ENCODE measurements around the gene DDX5.
A peak's percentile ranks its signal among the peaks of the same experiment; 100 is the strongest.

Gene DDX5

DNA sequence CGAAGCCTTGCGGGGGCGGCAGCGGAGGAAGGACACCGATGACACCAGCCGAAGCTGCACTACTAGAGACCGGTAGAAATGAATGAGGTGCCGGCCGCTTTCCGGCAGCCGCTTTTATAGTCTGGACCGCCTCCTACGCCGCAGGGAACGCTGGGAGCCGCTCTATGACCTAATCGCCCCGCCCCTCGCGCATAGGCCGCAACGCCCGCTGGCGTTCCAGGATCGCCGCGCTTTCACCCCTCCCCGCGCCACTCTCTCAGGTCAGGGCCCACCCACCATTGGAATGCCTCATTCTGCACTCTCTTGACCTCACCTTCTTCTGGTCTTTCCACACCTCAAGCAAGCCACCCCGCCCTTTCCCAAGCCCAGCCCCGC is at the start of gene DDX5:
TSS of gene DDX5 (minus strand) at position 89 of the 375 bp plus-strand sequence. CDS start 170 bp downstream, outside the sequence.
- no peak for DNase-seq (ENCODE audit: extremely low read depth, insufficient read length)
- Histone ChIP-seq H3K27me3 (replicated peaks; ENCODE audit: control insufficient read depth, insufficient read depth, low read length) (no peaks in the 10 kb centered on the region), H3K4me3 (replicated peaks; ENCODE audit: low read depth, low read length) (peak within 1 kb of the TSS; percentile 100), H3K36me3 (ENCODE audit: control insufficient read depth, insufficient read depth, low read length) (peaks cover 22% of the 10 kb centered on the region)
- TF ChIP-seq, protein P1, sequence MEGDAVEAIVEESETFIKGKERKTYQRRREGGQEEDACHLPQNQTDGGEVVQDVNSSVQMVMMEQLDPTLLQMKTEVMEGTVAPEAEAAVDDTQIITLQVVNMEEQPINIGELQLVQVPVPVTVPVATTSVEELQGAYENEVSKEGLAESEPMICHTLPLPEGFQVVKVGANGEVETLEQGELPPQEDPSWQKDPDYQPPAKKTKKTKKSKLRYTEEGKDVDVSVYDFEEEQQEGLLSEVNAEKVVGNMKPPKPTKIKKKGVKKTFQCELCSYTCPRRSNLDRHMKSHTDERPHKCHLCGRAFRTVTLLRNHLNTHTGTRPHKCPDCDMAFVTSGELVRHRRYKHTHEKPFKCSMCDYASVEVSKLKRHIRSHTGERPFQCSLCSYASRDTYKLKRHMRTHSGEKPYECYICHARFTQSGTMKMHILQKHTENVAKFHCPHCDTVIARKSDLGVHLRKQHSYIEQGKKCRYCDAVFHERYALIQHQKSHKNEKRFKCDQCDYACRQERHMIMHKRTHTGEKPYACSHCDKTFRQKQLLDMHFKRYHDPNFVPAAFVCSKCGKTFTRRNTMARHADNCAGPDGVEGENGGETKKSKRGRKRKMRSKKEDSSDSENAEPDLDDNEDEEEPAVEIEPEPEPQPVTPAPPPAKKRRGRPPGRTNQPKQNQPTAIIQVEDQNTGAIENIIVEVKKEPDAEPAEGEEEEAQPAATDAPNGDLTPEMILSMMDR (IDR thresholded peaks at IDR 0.05; ENCODE audit: insufficient read depth, low read length, poor library complexity, severe bottlenecking): no peak

DNA sequence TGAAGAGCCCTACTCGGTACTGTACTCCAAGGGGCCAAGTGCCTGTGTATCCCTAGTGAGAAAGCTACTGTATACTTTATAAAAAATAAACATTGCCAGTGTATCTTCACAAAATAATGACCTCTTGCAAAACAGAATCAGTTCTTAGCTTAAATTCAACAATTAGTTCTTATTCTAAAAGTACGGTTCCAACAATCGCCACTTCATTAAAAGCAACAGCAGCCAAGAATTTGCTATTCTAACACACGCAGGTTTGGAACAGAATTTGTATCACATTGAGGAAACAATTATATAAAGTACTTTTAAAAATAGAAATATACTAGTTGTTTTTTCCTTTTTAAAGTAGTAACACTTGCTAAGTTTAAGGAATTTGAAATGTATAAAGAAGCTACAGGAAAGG is 49.2 kb upstream of the DDX5 start:
- H3K27me3 ChIP-seq (replicated peaks; ENCODE audit: control insufficient read depth, insufficient read depth, low read length): no peaks in the 10 kb centered on the region
- no peak overlapping the region for H3K4me3 ChIP-seq (replicated peaks; ENCODE audit: low read depth, low read length)
- TF ChIP-seq, protein P1 (IDR thresholded peaks at IDR 0.05; ENCODE audit: insufficient read depth, low read length, poor library complexity, severe bottlenecking): no peak
- H3K36me3 ChIP-seq (ENCODE audit: control insufficient read depth, insufficient read depth, low read length): peaks cover 1% of the 10 kb centered on the region; the same call in 1 of the 2 replicates
- DNase-seq (ENCODE audit: extremely low read depth, insufficient read length): no peak

DNA sequence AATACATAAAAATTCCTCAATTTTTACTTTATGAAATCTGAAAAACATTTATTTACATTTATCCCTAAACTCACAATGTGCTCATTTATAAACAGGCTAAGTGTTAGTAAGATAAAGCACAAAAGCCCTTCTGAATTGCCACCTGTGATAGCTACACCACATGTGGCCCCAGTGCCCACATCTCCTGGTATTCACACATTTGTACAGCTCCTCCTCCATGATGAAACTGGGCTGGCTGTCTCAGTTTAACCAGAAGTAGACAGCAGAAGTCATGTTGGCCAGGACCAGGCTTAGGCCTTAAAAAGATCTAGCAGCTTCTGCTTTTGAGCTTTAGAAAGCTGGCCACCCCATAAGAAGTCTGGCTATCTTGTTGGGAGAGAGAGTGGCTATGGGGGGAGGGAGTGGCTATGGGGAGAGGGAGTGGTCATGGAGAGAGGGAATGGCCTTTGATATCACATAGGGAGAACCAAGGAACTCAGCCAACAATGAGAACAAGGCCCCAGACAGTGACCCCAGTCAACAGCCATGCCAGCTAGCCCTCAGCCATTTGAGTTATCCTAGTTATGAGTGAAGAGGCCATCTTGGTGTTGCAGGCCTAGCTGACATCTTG is 48.0 kb upstream of the DDX5 start:
- no peak for DNase-seq (ENCODE audit: extremely low read depth, insufficient read length)
- TF ChIP-seq, protein P1 (IDR thresholded peaks at IDR 0.05; ENCODE audit: insufficient read depth, low read length, poor library complexity, severe bottlenecking): no peak
- H3K4me3 ChIP-seq (replicated peaks; ENCODE audit: low read depth, low read length): no peak overlapping the region
- H3K27me3 ChIP-seq (replicated peaks; ENCODE audit: control insufficient read depth, insufficient read depth, low read length): no peaks in the 10 kb centered on the region
- H3K36me3 ChIP-seq (ENCODE audit: control insufficient read depth, insufficient read depth, low read length): peaks cover 1% of the 10 kb centered on the region; the same call in 1 of the 2 replicates

DNA sequence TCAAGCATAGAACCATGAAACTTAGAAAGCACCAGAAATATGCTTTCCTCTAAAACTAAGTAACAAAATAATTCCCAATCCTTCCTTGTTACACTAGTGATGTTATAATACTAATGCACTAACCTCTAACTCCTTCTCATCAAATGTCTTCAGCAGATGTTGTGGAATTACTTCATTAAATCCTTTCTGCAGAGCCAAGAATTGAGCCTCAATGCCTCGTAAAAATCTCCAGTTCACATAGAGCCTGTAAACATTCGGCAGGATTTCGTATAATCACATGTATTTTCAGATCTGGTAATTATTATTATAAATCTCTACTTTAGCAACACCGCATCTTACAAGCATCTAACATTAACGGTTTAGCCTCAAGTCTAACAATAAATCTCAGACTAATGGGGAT is 45.4 kb upstream of the DDX5 start:
- TF ChIP-seq, protein P1 (IDR thresholded peaks at IDR 0.05; ENCODE audit: insufficient read depth, low read length, poor library complexity, severe bottlenecking): no peak
- DNase-seq (ENCODE audit: extremely low read depth, insufficient read length): no peak
- Histone ChIP-seq H3K36me3 (ENCODE audit: control insufficient read depth, insufficient read depth, low read length) (peaks cover 1% of the 10 kb centered on the region; the same call in 1 of the 2 replicates), H3K27me3 (replicated peaks; ENCODE audit: control insufficient read depth, insufficient read depth, low read length) (no peaks in the 10 kb centered on the region), H3K4me3 (replicated peaks; ENCODE audit: low read depth, low read length) (no peak overlapping the region)

DNA sequence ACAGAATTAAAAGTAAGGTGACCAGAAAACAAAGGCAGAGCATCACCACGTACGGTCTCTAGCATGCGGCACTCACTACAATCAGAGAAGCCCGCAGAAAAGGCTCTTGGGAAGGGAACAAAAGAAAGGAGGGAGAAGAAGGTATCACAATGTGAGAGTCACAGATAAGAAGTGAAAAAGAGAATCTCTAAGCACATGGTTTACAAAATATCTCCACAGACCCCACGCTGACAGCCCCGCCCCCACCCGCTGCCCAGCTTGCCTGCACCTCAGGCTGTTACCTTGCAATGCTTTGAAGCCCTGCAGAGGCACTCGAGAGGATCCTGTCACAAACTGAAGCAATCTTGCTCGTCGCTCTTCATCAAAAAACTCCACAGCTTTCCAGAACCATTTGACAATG is 41.2 kb upstream of the DDX5 start:
- H3K36me3 ChIP-seq (ENCODE audit: control insufficient read depth, insufficient read depth, low read length): no peaks in the 10 kb centered on the region
- no peak for DNase-seq (ENCODE audit: extremely low read depth, insufficient read length)
- no peak overlapping the region for H3K4me3 ChIP-seq (replicated peaks; ENCODE audit: low read depth, low read length)
- no peaks in the 10 kb centered on the region for H3K27me3 ChIP-seq (replicated peaks; ENCODE audit: control insufficient read depth, insufficient read depth, low read length)
- TF ChIP-seq, protein P1 (IDR thresholded peaks at IDR 0.05; ENCODE audit: insufficient read depth, low read length, poor library complexity, severe bottlenecking): no peak

DNA sequence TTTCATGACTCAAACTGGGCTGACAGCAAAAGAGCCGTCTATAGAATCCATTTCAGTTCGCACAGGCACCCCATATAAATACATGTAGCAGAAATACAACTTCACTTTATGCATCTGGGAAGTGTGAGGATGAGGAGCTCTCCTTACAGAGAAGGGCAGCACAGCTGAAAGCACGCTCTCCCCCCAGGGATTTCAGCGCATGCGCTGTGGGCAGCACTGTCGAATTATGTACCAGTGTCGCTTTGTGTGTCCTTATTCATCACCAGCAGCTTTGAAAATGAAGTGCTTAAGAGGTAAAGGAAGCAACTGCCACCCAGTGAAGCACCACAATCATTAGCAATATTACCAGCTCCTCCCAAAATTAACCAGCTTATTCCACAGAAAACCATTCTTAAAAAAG is 40.6 kb upstream of the DDX5 start:
- TF ChIP-seq, protein P1 (IDR thresholded peaks at IDR 0.05; ENCODE audit: insufficient read depth, low read length, poor library complexity, severe bottlenecking): no peak
- no peak for DNase-seq (ENCODE audit: extremely low read depth, insufficient read length)
- Histone ChIP-seq H3K36me3 (ENCODE audit: control insufficient read depth, insufficient read depth, low read length) (peaks cover 2% of the 10 kb centered on the region; the same call in 1 of the 2 replicates), H3K4me3 (replicated peaks; ENCODE audit: low read depth, low read length) (no peak overlapping the region), H3K27me3 (replicated peaks; ENCODE audit: control insufficient read depth, insufficient read depth, low read length) (no peaks in the 10 kb centered on the region)
